GM12878 (cell line): ENCODE results near the gene RPS6KC1. TPM values are rescaled to one million over a fixed set of nuclear protein-coding genes. Genes with fewer than 3 reads are reported as not detected.
"Not testable (repeated sequence)": the region's sequence is repeated elsewhere in the genome, so short reads cannot be mapped to it uniquely, and the experiment has no call there.

Experiments
- ATAC-seq: fragments of 200-7000 bp; cut with Tn5 transposase; 3 replicates; pipeline ENCODE4 v1.9.1; 2020; ENCODE audit warnings: mild to moderate bottlenecking, moderate library complexity
- BruUV-seq: library from RNA; stranded (reverse); fragments of 400-500 nt; replicated peaks from 2 replicates; lab custom pipeline; 2021; lab: Mats Ljungman, UMichigan
- CTCF ChIA-PET: fragments of 300-600 bp; sonication (Branson Sonifier 250); formaldehyde crosslinking; extraction: SDS; loops from one replicate; lab custom pipeline; 2021; ENCODE audit warnings: inconsistent platforms; lab: Yijun Ruan, JAX
- POLR2A ChIA-PET: fragments of 350-600 bp; formaldehyde crosslinking; extraction: SDS; loops from one replicate; lab custom pipeline; 2021; ENCODE audit warnings: inconsistent platforms; lab: Charles Lee
- RAD21 ChIA-PET: fragments of 300-600 bp; sonication (Branson Sonifier 250); formaldehyde crosslinking; loops from one replicate; lab custom pipeline; 2023; ENCODE audit warnings: antibody characterized with exemption; ENCODE audit not compliant: unreplicated experiment; lab: Charles Lee
- SMC1A ChIA-PET: fragments of 300-600 bp; sonication (Branson Sonifier 250); formaldehyde crosslinking; loops from one replicate; lab custom pipeline; 2023; ENCODE audit not compliant: unreplicated experiment, uncharacterized antibody; lab: Charles Lee
- DNase-seq: peaks from one replicate; pipeline ENCODE4 v3.0.0-alpha.2; 2011; ENCODE audit warnings: low read depth, low spot score
- FAIRE-seq: peaks from 3 replicates; lab custom pipeline; 2011; peaks lifted over from hg19 to GRCh38; lab: Jason Lieb, UNC
- H2AFZ ChIP-seq: 2 replicates; pipeline ENCODE4 v1.6.0; 2011; ENCODE audit warnings: low read depth, low read length, control low read depth; ENCODE audit not compliant: control insufficient read depth
- H3K27ac ChIP-seq: 2 replicates; pipeline ENCODE4 v1.5.1; 2011; ENCODE audit warnings: control low read depth; ENCODE audit not compliant: control insufficient read depth, insufficient read depth
- H3K27me3 ChIP-seq, 2 experiments: replicated peaks in 1 of 2; 2 replicates each; pipeline versions ENCODE4 v1.6.0 to v1.6.1; 2011; ENCODE audit warnings: low read length in 1 of 2; ENCODE audit not compliant: control insufficient read depth in 2 of 2, insufficient read depth in 2 of 2
- H3K36me3 ChIP-seq, 2 experiments: 2 replicates each; pipeline ENCODE4 v1.5.1; 2011; ENCODE audit warnings: low read length in 1 of 2; ENCODE audit not compliant: control insufficient read depth in 2 of 2, insufficient read depth in 2 of 2
- H3K4me1 ChIP-seq: 2 replicates; pipeline ENCODE4 v1.6.1; 2011; ENCODE audit warnings: mild to moderate bottlenecking, low read length, moderate library complexity, mixed read lengths; ENCODE audit not compliant: control insufficient read depth, insufficient read depth
- H3K4me2 ChIP-seq: 2 replicates; pipeline ENCODE4 v1.6.0; 2011; ENCODE audit warnings: control low read depth; ENCODE audit not compliant: control insufficient read depth, insufficient read depth
- H3K4me3 ChIP-seq: fragments of 200-600 bp; sonication (generic); 2 replicates; pipeline ENCODE4 v1.5.1; 2016
- H3K79me2 ChIP-seq: 2 replicates; pipeline ENCODE4 v1.6.0; 2011; ENCODE audit warnings: low read length; ENCODE audit not compliant: control insufficient read depth, insufficient read depth
- H3K9ac ChIP-seq: 2 replicates; pipeline ENCODE4 v1.8.0; 2011; ENCODE audit warnings: low read length, control low read depth, mixed read lengths; ENCODE audit not compliant: control insufficient read depth, insufficient read depth
- H3K9me3 ChIP-seq: replicated peaks from 3 replicates; pipeline ENCODE4 v1.5.1; 2011; ENCODE audit warnings: mild to moderate bottlenecking, low read length; ENCODE audit not compliant: control insufficient read depth, insufficient read depth
- H4K20me1 ChIP-seq: 2 replicates; pipeline ENCODE4 v1.6.0; 2011; ENCODE audit not compliant: control insufficient read depth, insufficient read depth
- PRDM15 ChIP-seq: fragments of 450-650 bp; formaldehyde crosslinking; IDR thresholded peaks from 2 replicates; pipeline ENCODE4 v1.4.0; 2020; ENCODE audit warnings: mild to moderate bottlenecking, moderate library complexity
- YBX1 ChIP-seq: fragments of 450-650 bp; IDR thresholded peaks from 2 replicates; pipeline ENCODE4 v1.6.1; 2016; ENCODE audit warnings: antibody characterized with exemption
- WGBS: methylation state at CpG from one replicate; pipeline ENCODE4 v1.1.6; 2016; ENCODE audit warnings: low lambda C conversion rate; ENCODE audit not compliant: insufficient replicate concordance, insufficient coverage; ENCODE audit errors: missing lambda C conversion rate; 5-methylcytosine and 5-hydroxymethylcytosine counted together
- in situ Hi-C: fragments of 300-500 bp; cut with MboI; formaldehyde crosslinking; loops from 9 replicates; pipeline ENCODE4 v1.14.3; 2018; ENCODE audit warnings: mixed read lengths
- intact Hi-C: fragments of 100-400 bp; cut with micrococcal nuclease; formaldehyde crosslinking; loops from one replicate; pipeline ENCODE4 v1.14.2; 2022; ENCODE audit not compliant: unreplicated experiment
- polyA plus RNA-seq, 11 experiments: library from polyadenylated mRNA; depleted of rRNA in 4 of 11; unstranded in 6 of 11; stranded (reverse) in 5 of 11; fragments of >200 nt; fragmentation: Nextera tagmentation in 4 of 11; fragmentation: Illumina TruSeq in 1 of 11; extraction: Ambion mirVana in 4 of 11; extraction: Trizol in 1 of 11; gene quantifications; 1 replicate in 1 of 11; 2 replicates in 10 of 11; pipeline versions ENCODE4 v1.2.1 to v1.2.3, GENCODE V29; 2011 to 2016; ENCODE audit warnings: inconsistent platforms in 2 of 11, missing spikeins in 2 of 11, low read depth in 1 of 11
- total RNA-seq, 4 experiments: library from RNA; depleted of rRNA in 3 of 4; stranded (reverse); fragments of >200 nt in 3 of 4; fragmentation: Illumina TruSeq in 1 of 4; extraction: Trizol in 1 of 4; gene quantifications; 2 replicates each; pipeline versions ENCODE4 v1.2.1 to v1.2.3, GENCODE V29; 2013 to 2021

RPS6KC1 gene
- total and polyA plus RNA-seq, 10 of the 15 experiments (the other 5 are each of a cell fraction or from before 2014, with no cell fraction given): 2.9 to 17.3 (median 12.2) TPM

- no peak for TF ChIP-seq PRDM15
- TF ChIP-seq YBX1: no peak
Observed at GRCh38 chr1:213194855-213195254, 143.8 kb downstream of the RPS6KC1 start (continued).

DNA sequence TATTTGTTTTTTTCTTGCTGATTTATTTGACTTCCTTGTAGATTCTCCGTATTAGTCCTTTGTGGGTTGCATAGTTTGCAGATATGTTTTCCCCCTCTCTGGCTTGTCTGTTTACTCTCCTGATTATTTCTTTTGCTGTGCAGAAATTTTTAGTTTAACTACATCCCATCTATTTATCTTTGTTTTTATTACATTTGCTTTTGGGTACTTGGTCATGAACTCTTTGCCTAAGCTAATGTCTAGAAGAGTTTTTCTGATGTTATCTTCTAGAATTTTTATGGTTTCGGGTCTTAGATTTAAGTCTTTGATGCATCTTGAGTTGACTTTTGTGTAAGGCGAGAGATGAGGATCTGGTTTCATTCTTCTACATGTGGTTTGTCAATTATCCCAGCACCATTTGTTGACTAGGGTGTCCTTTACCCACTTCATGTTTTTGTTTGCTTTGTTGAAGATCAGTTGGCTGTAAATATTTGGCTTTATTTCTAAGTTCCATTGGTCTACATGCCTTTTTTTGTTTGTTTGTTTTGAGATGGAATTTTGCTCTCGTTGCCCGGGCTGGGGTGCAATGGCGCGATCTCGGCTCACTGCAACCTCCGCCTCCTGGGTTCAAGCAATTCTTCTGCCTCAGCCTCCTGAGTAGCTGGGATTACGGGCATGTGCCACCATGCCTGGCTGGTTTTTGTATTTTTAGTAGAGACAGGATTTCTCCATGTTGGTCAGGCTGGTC lies 145.4 kb downstream of the RPS6KC1 start:
- H3K9me3 ChIP-seq, H3K27ac ChIP-seq, H3K27me3 ChIP-seq, H3K36me3 ChIP-seq, intact Hi-C loops, H2AFZ ChIP-seq, H4K20me1 ChIP-seq, BruUV-seq, H3K9ac ChIP-seq, in situ Hi-C loops, H3K4me2 ChIP-seq, H3K4me3 ChIP-seq, H3K4me1 ChIP-seq, RAD21 ChIA-PET, ATAC-seq, CTCF ChIA-PET, SMC1A ChIA-PET, H3K79me2 ChIP-seq, POLR2A ChIA-PET, FAIRE-seq, DNase-seq: not testable (repeated sequence)
- 96% methylated on average over 10 of the region's 10 CpGs for WGBS
